Fibroblast of mammary gland (primary cell): Measurements from ENCODE around the gene CYB5A.

Source experiments
- DNase-seq: peaks from one replicate; pipeline ENCODE4 v3.0.0-alpha.2; 2010; ENCODE audit warnings: low read depth
- H3K4me3 ChIP-seq: 2 replicates; pipeline ENCODE4 v1.5.1; 2011; ENCODE audit warnings: low read depth, mild to moderate bottlenecking, low read length, moderate library complexity; ENCODE audit not compliant: control insufficient read depth
- TF ChIP-seq, protein P1 (sequence below): conservative IDR thresholded peaks from 2 replicates; pipeline ENCODE4 v1.5.1; 2011; ENCODE audit warnings: low read depth, low read length, inconsistent platforms; ENCODE audit not compliant: control insufficient read depth, insufficient read depth

Gene CYB5A

DNA sequence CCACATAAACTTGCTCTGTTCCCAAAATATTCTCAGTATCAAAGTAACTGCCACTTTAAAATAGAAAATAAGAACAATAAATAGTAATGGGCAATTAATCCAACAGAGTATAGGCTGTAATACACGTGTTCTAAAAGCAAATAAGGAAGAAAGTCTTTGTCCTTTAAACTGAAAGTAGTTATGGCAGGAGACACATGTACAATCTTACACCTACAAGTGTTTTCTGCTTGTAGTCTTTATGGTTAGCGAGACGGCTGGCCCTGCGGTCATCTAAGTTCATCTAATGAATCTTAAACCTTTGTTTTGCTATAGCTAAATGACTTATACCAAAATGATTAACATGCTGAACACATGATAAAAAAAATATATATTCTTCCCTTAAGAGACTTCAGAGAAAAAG, 32.4 kb downstream of the CYB5A start:
- H3K4me3 ChIP-seq = no peak overlapping the region
- DNase-seq = no peak
- TF ChIP-seq, protein P1, sequence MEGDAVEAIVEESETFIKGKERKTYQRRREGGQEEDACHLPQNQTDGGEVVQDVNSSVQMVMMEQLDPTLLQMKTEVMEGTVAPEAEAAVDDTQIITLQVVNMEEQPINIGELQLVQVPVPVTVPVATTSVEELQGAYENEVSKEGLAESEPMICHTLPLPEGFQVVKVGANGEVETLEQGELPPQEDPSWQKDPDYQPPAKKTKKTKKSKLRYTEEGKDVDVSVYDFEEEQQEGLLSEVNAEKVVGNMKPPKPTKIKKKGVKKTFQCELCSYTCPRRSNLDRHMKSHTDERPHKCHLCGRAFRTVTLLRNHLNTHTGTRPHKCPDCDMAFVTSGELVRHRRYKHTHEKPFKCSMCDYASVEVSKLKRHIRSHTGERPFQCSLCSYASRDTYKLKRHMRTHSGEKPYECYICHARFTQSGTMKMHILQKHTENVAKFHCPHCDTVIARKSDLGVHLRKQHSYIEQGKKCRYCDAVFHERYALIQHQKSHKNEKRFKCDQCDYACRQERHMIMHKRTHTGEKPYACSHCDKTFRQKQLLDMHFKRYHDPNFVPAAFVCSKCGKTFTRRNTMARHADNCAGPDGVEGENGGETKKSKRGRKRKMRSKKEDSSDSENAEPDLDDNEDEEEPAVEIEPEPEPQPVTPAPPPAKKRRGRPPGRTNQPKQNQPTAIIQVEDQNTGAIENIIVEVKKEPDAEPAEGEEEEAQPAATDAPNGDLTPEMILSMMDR = no peak

DNA sequence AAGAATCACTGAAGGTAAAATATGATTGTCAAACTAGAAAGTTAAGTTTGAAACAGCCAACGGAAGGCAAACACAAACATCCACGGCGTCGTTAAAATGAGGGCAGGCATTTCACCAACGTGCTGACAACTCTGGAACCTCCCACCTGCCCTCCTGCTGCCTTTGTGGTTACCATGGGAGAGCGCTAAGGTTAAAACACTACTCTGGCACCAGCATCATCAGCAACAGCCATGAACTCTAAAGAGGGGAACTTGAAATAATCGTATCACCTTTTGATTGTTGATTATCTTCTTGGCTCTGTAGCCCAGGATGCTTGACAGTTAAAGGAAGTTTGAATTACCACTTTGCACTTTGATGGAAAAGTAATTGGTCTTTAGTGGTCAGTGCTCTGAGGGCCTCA, 34.7 kb downstream of the CYB5A start:
- DNase-seq = no peak
- TF ChIP-seq, protein P1 = no peak
- no peak overlapping the region for H3K4me3 ChIP-seq

DNA sequence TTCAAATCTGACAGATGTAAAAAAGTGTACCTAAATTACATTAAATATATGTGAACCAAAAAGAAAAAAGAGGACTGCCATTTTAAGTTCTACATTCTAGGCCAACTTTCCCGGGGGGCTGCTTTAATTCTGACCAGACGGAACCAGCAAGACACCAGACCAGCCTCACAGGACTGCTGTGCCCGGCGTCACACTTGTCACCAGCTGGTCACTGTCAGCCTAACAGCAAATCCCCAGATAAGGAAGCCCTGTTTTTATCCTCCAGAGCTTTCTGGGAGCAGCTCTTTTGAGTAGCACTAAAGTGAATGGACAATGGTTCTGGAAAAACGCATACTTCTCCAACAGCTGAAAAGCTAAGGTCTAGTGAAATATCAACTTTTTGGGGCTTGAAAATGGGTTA, 35.6 kb downstream of the CYB5A start:
- TF ChIP-seq, protein P1 = no peak
- no peak for DNase-seq
- H3K4me3 ChIP-seq = no peak overlapping the region

DNA sequence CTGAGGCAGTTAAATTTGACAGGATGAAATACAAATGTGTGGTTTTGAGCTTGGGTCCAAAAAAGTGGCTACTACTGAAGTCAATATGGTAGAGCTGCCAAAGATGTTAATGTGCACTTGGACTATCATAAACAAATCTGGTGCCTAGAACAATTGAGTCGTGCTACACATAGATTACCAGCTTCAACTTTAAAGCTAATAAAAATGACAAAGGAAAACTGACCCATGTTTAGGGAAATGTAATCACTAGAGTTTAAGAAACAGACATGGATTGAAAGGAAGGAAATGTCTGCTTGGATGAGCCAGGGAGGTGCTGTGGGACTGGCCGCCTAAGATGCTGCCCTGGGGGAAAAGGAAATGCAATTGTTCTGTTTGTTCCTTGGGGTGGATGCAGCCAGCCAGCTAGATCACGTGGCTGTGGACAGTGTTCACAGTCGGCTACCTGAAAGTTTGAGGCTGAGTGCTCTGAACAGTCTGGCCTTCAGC, 36.6 kb downstream of the CYB5A start:
- peak; percentile 63 for DNase-seq
- no peak overlapping the region for H3K4me3 ChIP-seq
- TF ChIP-seq, protein P1 = no peak

DNA sequence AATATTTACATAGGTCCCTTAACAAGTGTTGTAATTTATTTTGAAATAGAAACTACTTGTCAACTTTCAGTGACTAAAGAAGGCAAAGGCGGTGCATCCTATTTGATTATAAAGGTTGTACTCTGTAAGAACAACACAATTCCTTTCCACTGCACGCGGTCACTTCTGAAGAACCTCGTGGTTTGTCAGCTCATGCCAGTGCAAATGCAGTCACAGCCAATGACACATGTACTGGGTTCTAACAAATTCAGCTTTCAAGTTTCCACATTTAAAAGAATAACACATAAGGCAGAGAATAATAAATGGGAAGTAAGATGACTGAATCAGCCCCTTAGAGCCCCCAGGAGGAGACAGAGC, 39.7 kb downstream of the CYB5A start:
- TF ChIP-seq, protein P1 = no peak
- no peak overlapping the region for H3K4me3 ChIP-seq
- peak; percentile 85 for DNase-seq

DNA sequence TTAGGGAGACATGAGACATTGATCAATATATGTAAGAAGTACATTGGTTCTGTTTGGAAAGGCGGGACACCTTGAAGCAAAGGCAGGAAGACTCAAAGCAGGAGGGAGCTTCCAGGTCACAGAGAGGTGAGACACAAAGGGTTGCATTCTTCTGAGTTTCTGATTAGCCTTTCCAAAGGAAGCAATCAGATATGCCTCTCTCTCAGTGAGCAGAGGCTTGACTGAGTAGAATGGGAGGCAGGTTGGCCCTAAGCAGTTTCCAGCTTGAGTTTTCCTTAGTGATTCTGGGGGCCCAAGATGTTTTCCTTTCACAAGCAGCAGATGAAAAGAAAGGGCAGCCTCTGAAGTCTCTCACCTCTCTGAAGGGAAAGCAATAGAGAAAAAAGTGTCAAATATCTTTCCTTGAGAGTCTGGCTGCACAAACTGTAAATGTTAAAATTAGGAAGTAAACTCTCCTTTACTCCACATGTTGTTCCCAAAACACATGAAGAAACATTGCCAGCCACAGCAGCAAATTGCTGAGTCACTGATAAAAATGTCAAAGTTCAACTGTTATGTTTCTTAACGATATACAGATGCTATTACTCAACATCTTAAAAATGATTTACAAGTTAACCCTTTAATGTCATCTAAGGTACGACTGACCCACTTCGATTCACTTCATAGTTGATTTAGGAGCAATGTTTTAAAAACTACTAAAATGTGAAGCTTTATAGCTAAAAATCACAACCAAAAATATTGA, 40.3 kb downstream of the CYB5A start:
- H3K4me3 ChIP-seq = no peak overlapping the region
- DNase-seq = peak; percentile 91
- TF ChIP-seq, protein P1 = no peak
